ENCODE data around the gene SUGCT. TPM values are rescaled to one million over a fixed set of nuclear protein-coding genes. Genes with fewer than 3 reads are reported as not detected.

The SUGCT gene
- total RNA-seq, 1 experiment from 2014 or later: 1.6 TPM

DNA sequence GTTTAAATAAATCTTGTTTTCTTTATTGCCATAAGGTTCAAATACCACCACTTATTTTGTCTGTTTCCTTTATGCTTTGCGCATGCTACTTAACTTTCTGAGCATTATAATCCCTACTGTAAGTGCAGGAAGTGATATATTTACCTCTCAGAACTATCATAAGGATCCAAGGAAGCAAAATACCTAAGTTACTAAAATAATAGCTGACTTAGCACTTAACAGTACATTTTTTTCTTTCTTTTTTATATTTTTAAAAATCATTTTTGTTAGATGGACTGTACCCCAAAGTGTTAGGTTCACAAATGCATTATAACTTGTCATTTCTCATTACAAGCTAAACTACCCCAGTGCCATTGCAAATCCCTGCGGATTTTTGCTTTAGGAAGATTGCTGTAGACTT is 663.8 kb downstream of the SUGCT start:
- Mint-ChIP-seq H3K9me3 (ENCODE audit: low read depth, unreplicated experiment) (peaks cover 3% of the 10 kb centered on the region), H3K27me3 (ENCODE audit: unreplicated experiment) (no peaks in the 10 kb centered on the region), H3K4me1 (ENCODE audit: low read depth, unreplicated experiment) (no peaks in the 10 kb centered on the region), H3K4me3 (ENCODE audit: low read depth, unreplicated experiment) (no peak overlapping the region), H3K27ac (ENCODE audit: unreplicated experiment) (no peak overlapping the region), H3K36me3 (ENCODE audit: insufficient read depth, unreplicated experiment) (no peaks in the 10 kb centered on the region)
- TF ChIP-seq, protein P1, sequence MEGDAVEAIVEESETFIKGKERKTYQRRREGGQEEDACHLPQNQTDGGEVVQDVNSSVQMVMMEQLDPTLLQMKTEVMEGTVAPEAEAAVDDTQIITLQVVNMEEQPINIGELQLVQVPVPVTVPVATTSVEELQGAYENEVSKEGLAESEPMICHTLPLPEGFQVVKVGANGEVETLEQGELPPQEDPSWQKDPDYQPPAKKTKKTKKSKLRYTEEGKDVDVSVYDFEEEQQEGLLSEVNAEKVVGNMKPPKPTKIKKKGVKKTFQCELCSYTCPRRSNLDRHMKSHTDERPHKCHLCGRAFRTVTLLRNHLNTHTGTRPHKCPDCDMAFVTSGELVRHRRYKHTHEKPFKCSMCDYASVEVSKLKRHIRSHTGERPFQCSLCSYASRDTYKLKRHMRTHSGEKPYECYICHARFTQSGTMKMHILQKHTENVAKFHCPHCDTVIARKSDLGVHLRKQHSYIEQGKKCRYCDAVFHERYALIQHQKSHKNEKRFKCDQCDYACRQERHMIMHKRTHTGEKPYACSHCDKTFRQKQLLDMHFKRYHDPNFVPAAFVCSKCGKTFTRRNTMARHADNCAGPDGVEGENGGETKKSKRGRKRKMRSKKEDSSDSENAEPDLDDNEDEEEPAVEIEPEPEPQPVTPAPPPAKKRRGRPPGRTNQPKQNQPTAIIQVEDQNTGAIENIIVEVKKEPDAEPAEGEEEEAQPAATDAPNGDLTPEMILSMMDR (IDR thresholded peaks at IDR 0.05; ENCODE audit: unreplicated experiment): no peak
- CTCF ChIA-PET: interaction anchor here (0.6 kb wide), 2 partner anchors 23 to 700 kb away, joined by 3 read pairs; no protein-coding TSS in a partner anchor
- no TSS peak for BruUV-seq (replicated peaks)
- intact Hi-C loops (cut with micrococcal nuclease; ENCODE audit: unreplicated experiment): no loop called here
- DNase-seq: no peak

DNA sequence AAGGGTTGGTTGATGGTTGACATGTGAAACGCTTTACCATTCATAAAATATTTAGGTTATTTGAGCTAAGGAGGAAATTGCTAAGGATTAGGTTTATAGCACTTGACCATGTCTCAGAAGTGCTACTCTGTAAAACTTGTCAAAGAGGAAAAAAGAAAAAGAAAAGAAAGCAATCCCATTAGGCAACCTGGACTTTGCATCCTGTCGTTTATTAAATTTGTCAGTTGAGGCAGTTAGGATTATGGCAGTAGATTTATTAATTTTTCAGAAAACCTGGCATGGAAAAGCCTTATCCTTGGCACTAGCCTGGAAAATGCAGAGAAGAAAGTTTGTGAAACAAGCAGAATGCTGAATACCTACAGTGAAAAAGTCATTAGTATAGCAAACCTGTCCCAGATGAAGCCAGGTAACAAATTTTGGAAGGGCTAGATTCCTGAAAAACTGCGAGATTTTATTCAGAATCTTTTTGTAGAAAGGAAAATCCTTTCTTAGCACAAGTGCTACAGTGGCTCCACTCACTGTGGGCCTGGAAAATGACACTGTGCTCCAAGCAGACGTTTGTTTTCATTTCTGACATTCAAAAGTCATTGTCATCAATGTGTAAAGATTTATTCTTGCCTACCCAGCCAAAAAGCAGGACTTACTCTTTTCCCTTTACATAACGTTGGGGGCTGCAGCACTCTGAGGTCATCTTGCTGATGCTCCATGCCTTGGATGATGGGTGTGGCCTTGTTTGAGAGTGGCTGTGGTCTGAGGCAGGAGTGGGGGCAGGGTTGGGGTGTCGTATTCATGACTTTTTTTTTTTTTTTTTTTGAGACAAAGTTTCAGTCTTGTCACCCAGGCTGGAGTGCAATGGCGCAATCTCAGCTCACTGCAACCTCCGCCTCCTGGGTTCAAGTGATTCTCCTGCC is 664.9 kb downstream of the SUGCT start:
- no peaks in the 10 kb centered on the region for H3K27me3 Mint-ChIP-seq (ENCODE audit: unreplicated experiment)
- H3K9me3 Mint-ChIP-seq (ENCODE audit: low read depth, unreplicated experiment): peaks cover 3% of the 10 kb centered on the region

DNA sequence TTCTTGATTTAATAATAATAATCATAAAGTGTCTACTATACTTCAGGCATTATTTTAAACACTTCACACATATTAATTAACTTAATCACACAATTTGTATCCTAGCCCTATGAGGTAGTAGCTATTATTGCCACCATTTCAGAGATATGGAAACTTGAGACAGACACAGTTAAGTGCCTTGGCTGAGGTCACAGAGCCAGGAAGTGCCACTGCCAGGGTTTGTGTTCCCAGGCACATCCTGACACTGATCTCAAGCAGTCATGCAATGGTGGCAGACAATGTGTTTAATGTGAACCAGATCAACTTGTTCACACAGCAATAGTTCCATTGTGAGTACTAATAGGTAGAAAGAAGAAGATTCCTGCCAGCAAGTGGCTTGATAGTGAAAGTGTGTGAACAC is 666.0 kb downstream of the SUGCT start:
- DNase-seq: no peak
- intact Hi-C loops (cut with micrococcal nuclease; ENCODE audit: unreplicated experiment): no loop called here
- TF ChIP-seq, protein P1 (IDR thresholded peaks at IDR 0.05; ENCODE audit: unreplicated experiment): no peak
- CTCF ChIA-PET: no interaction called here
- H3K4me1 Mint-ChIP-seq (ENCODE audit: low read depth, unreplicated experiment): no peaks in the 10 kb centered on the region
- no peaks in the 10 kb centered on the region for H3K27me3 Mint-ChIP-seq (ENCODE audit: unreplicated experiment)
- no peaks in the 10 kb centered on the region for H3K36me3 Mint-ChIP-seq (ENCODE audit: insufficient read depth, unreplicated experiment)
- H3K27ac Mint-ChIP-seq (ENCODE audit: unreplicated experiment): no peak overlapping the region
- H3K9me3 Mint-ChIP-seq (ENCODE audit: low read depth, unreplicated experiment): peaks cover 3% of the 10 kb centered on the region
- no peak overlapping the region for H3K4me3 Mint-ChIP-seq (ENCODE audit: low read depth, unreplicated experiment)
- no TSS peak for BruUV-seq (replicated peaks)

More for the DNA sequence above, 664.9 kb downstream of the SUGCT start:
- DNase-seq: no peak
- no peaks in the 10 kb centered on the region for H3K4me1 Mint-ChIP-seq (ENCODE audit: low read depth, unreplicated experiment)
- intact Hi-C loops (cut with micrococcal nuclease; ENCODE audit: unreplicated experiment): no loop called here
- CTCF ChIA-PET: interaction anchor here (0.5 kb wide), 1 partner anchor 282 kb away, joined by 3 read pairs; no protein-coding TSS in a partner anchor
- no peaks in the 10 kb centered on the region for H3K36me3 Mint-ChIP-seq (ENCODE audit: insufficient read depth, unreplicated experiment)
- no peak overlapping the region for H3K4me3 Mint-ChIP-seq (ENCODE audit: low read depth, unreplicated experiment)
- H3K27ac Mint-ChIP-seq (ENCODE audit: unreplicated experiment): no peak overlapping the region
- TF ChIP-seq, protein P1 (IDR thresholded peaks at IDR 0.05; ENCODE audit: unreplicated experiment): no peak
- BruUV-seq (replicated peaks): no TSS peak

DNA sequence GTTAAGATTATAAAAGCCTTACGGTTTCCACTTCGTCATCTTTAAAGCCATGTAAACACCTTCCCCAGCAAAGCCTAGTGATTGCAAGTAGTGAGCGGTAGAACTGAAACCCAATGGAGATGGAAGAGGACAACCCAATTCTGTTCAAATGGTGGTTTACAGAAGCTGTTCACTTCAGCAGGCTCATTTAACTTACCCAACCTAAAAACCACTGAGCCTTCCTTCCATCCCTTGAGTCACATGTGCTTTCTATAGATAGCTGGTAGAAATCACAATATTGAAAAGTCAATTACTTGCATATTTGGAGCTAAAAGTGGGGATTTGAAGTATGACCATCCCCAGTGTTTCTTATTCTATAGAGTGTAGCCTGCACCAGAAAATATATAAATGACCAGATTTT is 667.7 kb downstream of the SUGCT start:
- no peaks in the 10 kb centered on the region for H3K4me1 Mint-ChIP-seq (ENCODE audit: low read depth, unreplicated experiment)
- intact Hi-C loops (cut with micrococcal nuclease; ENCODE audit: unreplicated experiment): no loop called here
- no peaks in the 10 kb centered on the region for H3K36me3 Mint-ChIP-seq (ENCODE audit: insufficient read depth, unreplicated experiment)
- no peaks in the 10 kb centered on the region for H3K27me3 Mint-ChIP-seq (ENCODE audit: unreplicated experiment)
- H3K27ac Mint-ChIP-seq (ENCODE audit: unreplicated experiment): no peak overlapping the region
- no TSS peak for BruUV-seq (replicated peaks)
- H3K9me3 Mint-ChIP-seq (ENCODE audit: low read depth, unreplicated experiment): no peaks in the 10 kb centered on the region
- CTCF ChIA-PET: no interaction called here
- TF ChIP-seq, protein P1 (IDR thresholded peaks at IDR 0.05; ENCODE audit: unreplicated experiment): no peak
- DNase-seq: no peak
- H3K4me3 Mint-ChIP-seq (ENCODE audit: low read depth, unreplicated experiment): no peak overlapping the region

All from Calu3 (cell line).